Spleen (tissue), 11 donors: Measurements from ENCODE around the gene NCAPD3. TPM values are rescaled to one million over a fixed set of nuclear protein-coding genes. Genes with fewer than 3 reads are reported as not detected.
A peak's percentile ranks its signal among the peaks of the same experiment; 100 is the strongest.

ENCODE experiments used
- DNase-seq: peaks from one replicate; pipeline ENCODE4 v3.0.0-alpha.2; 2020
- H3K27ac ChIP-seq, 8 donors: fragments of 200-600 bp; sonication (generic) in 7 of 8; 1 replicate in 4 of 8; 2 replicates in 4 of 8; pipeline versions ENCODE4 v1.5.0 to v1.8.0; 2016 to 2021; ENCODE audit warnings: inconsistent platforms in 4 of 8, mild to moderate bottlenecking in 4 of 8, moderate library complexity in 1 of 8
- H3K27me3 ChIP-seq, 7 donors: fragments of 200-600 bp; sonication (generic) in 6 of 7; replicated peaks in 1 of 7; 1 replicate in 4 of 7; 2 replicates in 3 of 7; pipeline versions ENCODE4 v1.5.0 to v1.8.0; 2016 to 2021; ENCODE audit warnings: inconsistent platforms in 3 of 7, mild to moderate bottlenecking in 1 of 7
- H3K36me3 ChIP-seq, 6 donors: fragments of 200-600 bp; sonication (generic) in 5 of 6; 1 replicate in 4 of 6; 2 replicates in 2 of 6; pipeline versions ENCODE4 v1.5.0 to v1.8.0; 2016 to 2021; ENCODE audit warnings: inconsistent platforms in 2 of 6
- H3K4me1 ChIP-seq, 6 donors: fragments of 200-600 bp; sonication (generic) in 5 of 6; 1 replicate in 3 of 6; 2 replicates in 3 of 6; pipeline versions ENCODE4 v1.5.0 to v1.8.0; 2016 to 2021; ENCODE audit warnings: inconsistent platforms in 3 of 6
- H3K4me3 ChIP-seq, 8 donors: fragments of 200-600 bp; sonication (generic) in 7 of 8; 1 replicate in 4 of 8; 2 replicates in 4 of 8; pipeline versions ENCODE4 v1.5.0 to v1.8.0; 2016 to 2021; ENCODE audit warnings: inconsistent platforms in 4 of 8, mild to moderate bottlenecking in 4 of 8, moderate library complexity in 2 of 8
- H3K9me3 ChIP-seq, 8 donors: fragments of 200-600 bp; sonication (generic) in 7 of 8; 1 replicate in 4 of 8; 2 replicates in 4 of 8; pipeline versions ENCODE4 v1.5.0 to v1.8.0; 2016 to 2021; ENCODE audit warnings: inconsistent platforms in 4 of 8
- POLR2A ChIP-seq, 3 donors: fragments of 450-650 bp; IDR thresholded peaks; one replicate each; pipeline ENCODE4 v1.5.1; 2017; ENCODE audit warnings: antibody characterized with exemption in 3 of 3, mild to moderate bottlenecking in 1 of 3
- POLR2AphosphoS5 ChIP-seq, 3 donors: sonication (generic); formaldehyde crosslinking; IDR thresholded peaks; one replicate each; pipeline ENCODE4 v1.5.1; 2017; ENCODE audit warnings: antibody characterized with exemption in 3 of 3
- WGBS, 5 donors: extraction: QIAGEN DNeasy Blood & Tissue Kit in 3 of 5; methylation state at CpG; one replicate each; pipeline versions ENCODE4 v1.1.5 to v1.1.7; 2013 to 2018; 5-methylcytosine and 5-hydroxymethylcytosine counted together
- intact Hi-C: fragments of 100-400 bp; cut with DNase I; formaldehyde crosslinking; loops from one replicate; pipeline ENCODE4 v1.15.0; 2023; ENCODE audit warnings: low total_unique reads
- polyA plus RNA-seq, 3 donors: library from polyadenylated mRNA; stranded (reverse); fragments of 200-250 nt; gene quantifications; one replicate each; pipeline ENCODE4 v1.2.1, GENCODE V29; 2013
- total RNA-seq, 7 donors: library from RNA; depleted of rRNA in 3 of 7; stranded (reverse); fragments of >200 nt in 3 of 7; fragmentation: NEBNext Ultra II Directional in 4 of 7; extraction: Animal tissue kit (Norgen Biotek cat#: 25700) in 4 of 7; gene quantifications; one replicate each; pipeline versions ENCODE4 v1.1.0 to v1.2.1, GENCODE V29; 2016 to 2021
- TF ChIP-seq, protein P1 (sequence below), 11 experiments: fragments of 200-600 bp in 7 of 11; fragments of 450-650 bp in 4 of 11; sonication (generic) in 4 of 11; IDR thresholded peaks in 8 of 11; conservative IDR thresholded peaks in 3 of 11; 1 replicate in 7 of 11; 2 replicates in 4 of 11; pipeline versions ENCODE4 v1.4.0 to v1.8.0; 2016 to 2021; ENCODE audit warnings: antibody characterized with exemption in 11 of 11, inconsistent platforms in 4 of 11, mild to moderate bottlenecking in 1 of 11
- donor health status: healthy with polysubstance abuse.
- donor health status: DM: no; HTN: no; CAD: no; lungs with moderate emphysema.
- donor health status: DM: no; HTN: no; CAD: no.
- donor health status: Bipolar disorder and iron deficiency.
- donor health status: healthy.
- donor health status: DM: no; HTN: no; CAD: no.
- donor health status: DM: yes; HTN: yes; CAD: no.

NCAPD3 gene
- total and polyA plus RNA-seq, 10 donors: 3.0 to 33.0 (median 22.1) TPM

DNA sequence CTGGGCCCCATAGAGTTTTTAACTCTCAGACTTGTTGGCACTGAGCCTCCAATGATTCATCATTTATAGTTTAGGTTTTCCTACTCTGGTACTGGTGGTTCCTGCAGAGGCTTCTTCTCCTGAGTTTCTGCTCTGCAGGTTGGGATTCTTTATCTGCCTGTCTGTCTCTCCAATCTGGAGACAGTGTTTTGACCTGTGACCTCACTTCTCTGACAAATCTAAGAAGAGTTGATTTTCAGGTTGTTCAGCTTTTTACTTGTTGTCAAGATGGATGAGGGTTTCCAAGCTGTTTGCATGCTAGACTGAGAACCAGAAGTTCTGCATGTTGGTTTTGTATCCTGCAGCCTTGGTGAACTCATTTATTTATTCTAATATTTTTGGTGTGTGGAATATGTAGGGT is 91.0 kb downstream of the NCAPD3 start:
- Histone ChIP-seq H3K27ac (no peak overlapping the region), H3K4me3 (no peak overlapping the region), H3K9me3 (peaks cover 0 to 45% (median 40%) of the 10 kb centered on the region in 8 donors), H3K27me3 (no peaks in the 10 kb centered on the region), H3K36me3 (no peaks in the 10 kb centered on the region), H3K4me1 (no peaks in the 10 kb centered on the region)
- no peak for DNase-seq
- TF ChIP-seq POLR2A (IDR thresholded peaks at IDR 0.05): no peak
- intact Hi-C loops: no loop called here

DNA sequence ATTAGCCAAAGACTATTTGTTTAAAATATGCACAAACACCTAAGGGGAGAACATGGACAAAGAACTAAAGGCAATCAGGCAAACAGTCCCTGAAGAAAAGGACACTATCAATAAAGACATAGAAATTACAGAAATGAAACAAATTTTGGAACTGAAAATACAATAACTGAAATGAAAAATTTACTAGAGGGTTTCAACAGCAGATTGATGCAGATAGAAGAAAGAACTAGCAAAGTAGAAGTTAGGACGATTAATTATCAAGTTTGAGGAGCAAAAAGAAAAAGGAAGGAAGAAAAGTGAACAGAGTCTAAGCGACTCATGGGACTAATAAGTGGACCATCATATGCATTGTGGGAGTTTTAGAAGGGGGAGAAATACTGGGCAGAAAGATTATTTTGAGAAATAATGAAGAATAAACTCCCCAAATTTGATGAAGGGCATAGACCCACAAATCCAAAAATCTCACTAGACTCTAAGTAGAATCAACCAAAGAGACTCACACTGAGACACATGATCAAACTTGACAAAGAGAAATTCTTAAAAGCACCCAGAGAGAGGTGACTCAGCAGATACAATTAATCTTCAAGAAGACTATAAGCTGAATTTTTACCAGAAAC is 92.0 kb downstream of the NCAPD3 start:
- H3K36me3 ChIP-seq: no peaks in the 10 kb centered on the region
- TF ChIP-seq, protein P1, sequence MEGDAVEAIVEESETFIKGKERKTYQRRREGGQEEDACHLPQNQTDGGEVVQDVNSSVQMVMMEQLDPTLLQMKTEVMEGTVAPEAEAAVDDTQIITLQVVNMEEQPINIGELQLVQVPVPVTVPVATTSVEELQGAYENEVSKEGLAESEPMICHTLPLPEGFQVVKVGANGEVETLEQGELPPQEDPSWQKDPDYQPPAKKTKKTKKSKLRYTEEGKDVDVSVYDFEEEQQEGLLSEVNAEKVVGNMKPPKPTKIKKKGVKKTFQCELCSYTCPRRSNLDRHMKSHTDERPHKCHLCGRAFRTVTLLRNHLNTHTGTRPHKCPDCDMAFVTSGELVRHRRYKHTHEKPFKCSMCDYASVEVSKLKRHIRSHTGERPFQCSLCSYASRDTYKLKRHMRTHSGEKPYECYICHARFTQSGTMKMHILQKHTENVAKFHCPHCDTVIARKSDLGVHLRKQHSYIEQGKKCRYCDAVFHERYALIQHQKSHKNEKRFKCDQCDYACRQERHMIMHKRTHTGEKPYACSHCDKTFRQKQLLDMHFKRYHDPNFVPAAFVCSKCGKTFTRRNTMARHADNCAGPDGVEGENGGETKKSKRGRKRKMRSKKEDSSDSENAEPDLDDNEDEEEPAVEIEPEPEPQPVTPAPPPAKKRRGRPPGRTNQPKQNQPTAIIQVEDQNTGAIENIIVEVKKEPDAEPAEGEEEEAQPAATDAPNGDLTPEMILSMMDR (IDR thresholded peaks at IDR 0.05 in 8 of 11, conservative IDR thresholded peaks at IDR 0.05 in 3 of 11): no peak
- TF ChIP-seq POLR2AphosphoS5 (IDR thresholded peaks at IDR 0.05) (no peak), POLR2A (IDR thresholded peaks at IDR 0.05) (no peak)
- H3K27me3 ChIP-seq: no peaks in the 10 kb centered on the region
- 86 to 98% (median 90%) methylated on average over 2 of the region's 2 CpGs for WGBS, 5 donors
- H3K9me3 ChIP-seq: peaks cover 0 to 45% (median 40%) of the 10 kb centered on the region in 8 donors
- peaks cover 0 to under 1% (median 0%) of the 10 kb centered on the region in 6 donors for H3K4me1 ChIP-seq
- no peak for DNase-seq
- H3K27ac ChIP-seq: no peak overlapping the region
- intact Hi-C loops: no loop called here
- no peak overlapping the region for H3K4me3 ChIP-seq

DNA sequence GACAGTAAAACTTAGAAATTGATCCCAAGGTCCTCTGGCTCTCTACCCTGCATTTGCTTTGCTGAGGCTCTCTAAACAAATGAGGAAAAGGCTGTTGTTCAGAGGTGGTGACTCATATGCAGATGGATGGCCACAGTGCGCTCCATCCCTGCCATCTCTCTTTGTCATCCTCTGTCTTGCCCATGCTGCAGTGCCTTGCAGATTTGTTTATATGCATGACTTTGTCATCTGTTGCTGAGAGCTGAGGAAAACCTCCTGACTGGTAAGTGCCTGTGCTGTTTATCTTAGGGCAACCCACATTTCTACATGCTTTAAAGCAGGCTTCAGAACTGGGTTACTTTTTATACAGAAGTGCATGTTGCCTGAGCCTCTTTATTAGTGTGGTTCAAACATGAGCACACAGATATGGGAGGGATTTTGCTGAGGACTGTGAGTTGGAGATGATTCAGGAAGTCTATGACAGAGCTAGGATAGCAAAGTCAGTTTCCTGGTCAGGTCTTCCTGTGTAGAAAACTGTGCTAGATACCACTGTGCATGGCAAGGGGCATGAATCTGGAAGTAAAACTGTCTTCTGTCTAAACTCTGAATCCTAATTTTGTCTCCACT is 97.4 kb downstream of the NCAPD3 start:
- peaks cover 0 to 39% (median 0%) of the 10 kb centered on the region in 7 donors for H3K27me3 ChIP-seq
- no peaks in the 10 kb centered on the region for H3K36me3 ChIP-seq
- DNase-seq: no peak
- WGBS, 5 donors: 47 to 96% (median 93%) methylated on average over 1 of the region's 1 CpG
- H3K27ac ChIP-seq: no peak overlapping the region
- H3K4me1 ChIP-seq: peaks cover 0 to 29% (median 15%) of the 10 kb centered on the region in 6 donors
- intact Hi-C loops: no loop called here
- H3K9me3 ChIP-seq: peaks cover 0 to 18% (median 13%) of the 10 kb centered on the region in 8 donors
- no peak overlapping the region for H3K4me3 ChIP-seq
- no peak for TF ChIP-seq POLR2A (IDR thresholded peaks at IDR 0.05)
- TF ChIP-seq, protein P1 (IDR thresholded peaks at IDR 0.05 in 8 of 11, conservative IDR thresholded peaks at IDR 0.05 in 3 of 11): no peak
- no peak for TF ChIP-seq POLR2AphosphoS5 (IDR thresholded peaks at IDR 0.05)

- Histone ChIP-seq H3K9me3 (peaks cover 0 to 10% (median 5%) of the 10 kb centered on the region in 8 donors), H3K36me3 (no peaks in the 10 kb centered on the region), H3K4me3 (peak overlapping the region in 2 of 8 donors; percentile 24 to 34), H3K4me1 (peaks cover 0 to 37% (median 16%) of the 10 kb centered on the region in 6 donors), H3K27me3 (peaks cover 0 to 39% (median 0%) of the 10 kb centered on the region in 7 donors), H3K27ac (no peak overlapping the region)
- WGBS, 5 donors: 68 to 84% (median 77%) methylated on average over 9 of the region's 9 CpGs
- TF ChIP-seq, protein P1 (IDR thresholded peaks at IDR 0.05 in 8 of 11, conservative IDR thresholded peaks at IDR 0.05 in 3 of 11): no peak
- TF ChIP-seq POLR2A (IDR thresholded peaks at IDR 0.05) (no peak), POLR2AphosphoS5 (IDR thresholded peaks at IDR 0.05) (no peak)
- DNase-seq: no peak
- intact Hi-C loops: no loop called here
Observed at GRCh38 chr11:134125507-134125906, 98.3 kb downstream of the NCAPD3 start.
